Activated CD8-positive, alpha-beta memory T cell treated with anti-CD3 and anti-CD28 coated beads, Interleukin-2, amount 50 U/mL, for 24 hours (primary cell): ENCODE data around the gene TDG.
"Not testable (repeated sequence)": the region's sequence is repeated elsewhere in the genome, so short reads cannot be mapped to it uniquely, and the experiment has no call there.

ENCODE experiments used
- DNase-seq: peaks from one replicate; pipeline ENCODE4 v3.0.0-alpha.2; 2020; ENCODE audit errors: extremely low read depth

The TDG gene

DNA sequence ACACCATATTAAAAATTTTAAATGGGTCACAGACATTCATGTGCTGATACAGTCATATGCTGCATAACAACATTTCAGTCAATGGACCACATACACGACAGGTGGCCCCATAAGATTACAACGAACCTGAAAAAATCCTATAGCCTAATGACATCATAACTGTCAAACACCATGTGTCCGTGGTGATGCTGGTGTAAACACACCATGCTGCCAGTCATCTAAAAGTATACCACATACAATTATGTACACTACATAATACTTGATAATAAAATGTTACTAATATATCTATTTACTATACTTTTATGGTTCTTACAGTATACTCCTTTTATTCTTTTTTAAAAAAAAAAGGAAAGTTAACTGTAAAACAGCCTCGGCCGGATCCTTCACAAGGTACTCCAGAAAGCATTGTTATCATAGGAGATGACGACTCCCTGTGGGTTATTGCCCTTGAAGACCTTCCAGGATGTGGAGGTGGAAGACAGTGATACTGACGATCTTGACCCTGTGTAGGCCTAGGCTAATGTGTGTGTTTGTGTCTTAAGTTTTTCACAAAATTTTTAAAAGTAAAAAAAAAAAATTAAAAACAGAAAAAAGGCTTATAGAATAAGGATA is 5.0 kb upstream of the TDG start:
- no peak for DNase-seq

- DNase-seq = no peak
Measured at GRCh38 chr12:103962493-103962892, 3.2 kb upstream of the TDG start.

GRCh38 chr12:103964805-103965204 is 867 bp upstream of the TDG start:
- no peak for DNase-seq

DNA sequence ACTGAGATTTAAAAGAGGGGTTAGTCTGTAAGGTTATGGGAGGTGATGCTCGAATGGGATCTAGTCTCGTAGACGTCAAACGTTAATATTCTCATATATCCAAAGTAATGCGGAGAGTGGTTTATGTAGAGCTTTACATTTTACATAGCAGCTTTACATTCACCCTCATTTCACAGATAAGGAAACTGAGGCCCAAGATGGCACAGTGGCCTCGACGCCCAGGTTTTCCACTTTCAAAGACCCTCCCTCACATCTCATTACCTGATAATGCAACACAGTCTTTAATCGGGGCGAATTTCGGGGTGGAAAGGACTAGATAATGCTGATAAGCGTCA is 450 bp upstream of the TDG start:
- DNase-seq = no peak

GRCh38 chr12:103966736-103967135 is 1.1 kb downstream of the TDG start:
- no peak for DNase-seq

GRCh38 chr12:103969391-103969790 is 3.7 kb downstream of the TDG start:
- no peak for DNase-seq

- DNase-seq = no peak
Measured at GRCh38 chr12:103973909-103974308, 8.2 kb downstream of the TDG start.

- no peak for DNase-seq
Measured at GRCh38 chr12:103975368-103975767, 9.7 kb downstream of the TDG start.

- no peak for DNase-seq
Measured at GRCh38 chr12:103978384-103978982, 12.8 kb downstream of the TDG start.

DNA sequence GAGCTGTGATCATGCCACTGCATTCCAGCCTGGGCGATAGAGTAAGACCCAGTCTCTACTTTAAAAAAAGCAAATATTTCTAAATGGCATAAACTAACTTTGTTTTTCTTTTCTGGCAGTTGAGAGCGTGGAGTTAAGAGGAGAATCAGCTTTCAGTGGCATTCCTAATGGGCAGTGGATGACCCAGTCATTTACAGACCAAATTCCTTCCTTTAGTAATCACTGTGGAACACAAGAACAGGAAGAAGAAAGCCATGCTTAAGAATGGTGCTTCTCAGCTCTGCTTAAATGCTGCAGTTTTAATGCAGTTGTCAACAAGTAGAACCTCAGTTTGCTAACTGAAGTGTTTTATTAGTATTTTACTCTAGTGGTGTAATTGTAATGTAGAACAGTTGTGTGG is 21.2 kb downstream of the TDG start:
- DNase-seq = no peak

DNA sequence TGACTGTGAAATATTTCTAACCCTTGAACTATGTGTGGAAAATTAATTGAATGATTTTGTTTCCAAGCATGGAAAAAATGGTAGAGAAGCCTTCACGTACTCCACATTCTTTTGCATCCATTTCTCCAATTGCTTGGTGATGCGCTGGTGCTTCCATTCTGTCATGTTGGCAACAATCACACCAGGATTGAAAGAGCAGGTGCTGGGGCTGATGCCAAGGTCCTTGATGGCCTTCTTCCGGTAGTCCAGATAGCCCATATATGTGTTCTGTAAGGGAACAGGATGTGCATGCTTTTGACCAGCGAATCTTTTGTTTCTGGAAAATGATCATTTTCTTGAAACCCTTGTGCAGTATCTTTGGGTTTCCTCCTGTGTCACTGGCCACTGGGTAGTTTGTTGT is 28.6 kb downstream of the TDG start:
- DNase-seq = no peak

DNA sequence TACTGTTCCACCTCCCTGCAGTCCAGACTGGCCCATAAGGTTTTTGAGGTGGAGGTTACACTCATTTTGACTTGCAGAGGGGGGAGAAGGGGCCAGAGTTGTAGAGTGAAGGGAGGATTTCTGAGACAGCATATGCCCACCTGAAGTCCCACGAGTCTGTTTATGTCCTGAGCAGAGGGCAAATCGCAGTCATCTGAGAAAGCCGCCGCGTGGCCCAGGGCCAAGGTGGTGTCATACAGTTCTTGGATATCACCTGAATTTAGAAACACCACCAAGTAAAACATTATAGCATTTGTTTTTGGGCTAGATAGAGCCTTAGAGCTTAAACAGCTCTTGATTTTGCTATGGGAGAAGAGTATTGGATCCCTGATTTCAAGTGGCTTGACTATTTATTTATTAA is 30.9 kb downstream of the TDG start:
- no peak for DNase-seq

DNA sequence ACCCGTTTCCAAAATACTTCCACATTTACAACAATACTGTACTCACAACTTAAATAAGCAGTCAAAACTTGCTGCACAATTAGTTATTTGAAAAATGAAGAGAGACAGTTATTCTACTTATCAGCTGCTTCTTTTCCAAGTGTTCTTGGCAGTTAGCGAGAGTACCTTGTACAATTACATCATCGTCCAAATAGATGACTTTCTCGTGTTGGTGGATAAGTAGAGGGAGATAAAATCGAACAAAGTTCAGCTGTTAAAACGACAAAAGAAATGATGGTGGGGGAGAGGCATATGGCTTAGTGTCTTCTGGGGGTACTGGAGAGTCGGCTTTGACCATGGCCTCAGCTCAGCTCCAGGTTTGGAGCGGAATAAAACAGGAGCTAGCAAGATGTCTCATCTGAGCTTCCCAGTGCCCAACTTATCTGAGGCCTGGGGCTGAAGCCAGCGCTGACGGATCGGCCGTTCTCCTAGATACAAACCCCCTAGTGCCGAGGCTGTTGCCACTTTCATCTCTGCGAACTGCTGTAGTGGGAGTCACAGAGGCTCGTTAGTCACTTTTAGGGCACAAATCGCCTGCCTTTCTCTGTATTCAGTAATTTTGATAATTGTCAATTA is 31.7 kb downstream of the TDG start:
- DNase-seq = no peak

DNA sequence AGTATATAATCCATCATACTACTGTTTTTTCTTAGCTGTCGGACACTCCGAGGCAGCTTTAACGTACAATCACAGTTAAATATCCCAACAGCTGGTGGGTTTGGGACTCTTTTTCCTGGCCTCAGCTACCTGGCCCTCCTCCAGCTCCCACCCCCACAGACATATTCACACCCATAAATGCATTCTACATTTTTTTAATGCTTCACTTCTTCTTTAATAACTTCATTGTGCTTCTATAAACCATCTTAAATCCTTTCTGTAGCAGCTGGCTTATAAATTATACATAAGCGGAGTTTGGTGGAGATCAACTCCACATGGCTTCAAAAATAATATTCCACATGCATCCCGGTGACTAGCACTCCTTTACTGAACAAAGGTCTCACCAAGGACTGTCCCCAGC is 33.3 kb downstream of the TDG start:
- no peak for DNase-seq

- no peak for DNase-seq
Measured at GRCh38 chr12:104000807-104001434, 35.2 kb downstream of the TDG start.

- DNase-seq = no peak
Measured at GRCh38 chr12:104002686-104003085, 37.0 kb downstream of the TDG start.

DNA sequence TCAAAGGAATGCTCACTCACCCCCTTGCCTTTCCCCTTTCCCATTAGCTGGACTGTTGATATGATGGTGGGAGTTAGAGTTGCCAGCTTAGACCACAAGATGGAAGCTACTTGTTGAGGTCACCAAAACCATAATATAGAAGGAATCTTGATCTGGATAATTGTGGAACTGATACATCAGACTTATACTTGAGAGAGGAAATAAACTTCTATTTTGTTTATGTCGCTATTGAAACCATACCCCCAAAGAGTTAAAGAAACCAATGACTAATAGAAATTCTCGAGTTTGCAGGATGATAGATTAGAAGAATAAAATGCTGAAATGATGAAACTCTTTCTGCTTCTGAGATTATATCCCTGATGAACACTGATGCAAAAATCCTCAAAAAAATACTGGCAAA is 37.9 kb downstream of the TDG start:
- DNase-seq = no peak

DNA sequence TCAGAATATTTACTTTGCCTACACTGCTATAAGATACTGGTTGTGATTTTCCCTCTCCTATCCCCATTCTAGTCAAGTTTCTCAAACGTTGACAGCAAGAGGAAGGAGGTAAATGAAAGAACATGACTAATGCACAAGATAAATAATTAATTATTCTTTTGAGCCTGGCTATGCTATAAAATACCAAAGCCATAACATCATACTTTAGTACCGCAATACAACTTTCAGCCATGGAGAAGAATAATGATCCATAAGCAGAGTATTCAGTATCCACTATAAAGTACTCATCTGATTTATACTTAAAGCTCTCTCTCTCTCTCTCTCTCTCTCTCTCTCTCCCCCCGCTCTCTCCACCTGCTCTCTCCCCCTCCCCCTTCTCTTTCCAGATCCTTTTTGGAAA is 41.3 kb downstream of the TDG start:
- DNase-seq = no peak

- DNase-seq = no peak
Measured at GRCh38 chr12:104010121-104010520, 44.4 kb downstream of the TDG start.

DNA sequence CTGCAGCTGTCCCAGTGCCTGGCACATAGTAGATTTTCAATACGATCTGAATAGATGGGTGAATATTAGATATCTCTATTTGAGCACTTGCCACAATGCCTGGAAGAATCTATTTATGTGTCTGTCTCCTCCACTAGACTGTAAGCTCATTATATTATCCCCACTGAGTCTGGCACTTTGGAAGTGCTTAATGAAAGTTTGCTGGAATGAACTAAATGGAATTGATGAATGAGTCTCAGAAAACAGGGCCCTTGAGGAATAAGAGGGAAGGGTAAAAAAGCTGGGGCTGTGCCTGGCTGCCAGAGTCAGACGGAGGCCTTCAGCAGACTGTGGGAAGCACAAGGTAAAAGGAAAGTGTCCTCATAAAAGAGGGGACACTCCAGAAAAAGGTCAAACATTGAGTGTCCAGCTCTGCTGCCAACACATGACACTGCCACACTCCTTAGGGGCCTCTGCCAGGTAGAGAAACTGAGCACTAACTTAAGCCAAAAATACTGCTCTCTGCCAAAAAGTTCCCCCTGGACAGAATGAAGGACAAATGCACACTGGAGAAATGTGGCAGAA is 45.0 kb downstream of the TDG start:
- no peak for DNase-seq

GRCh38 chr12:104011253-104011652 is 45.6 kb downstream of the TDG start:
- no peak for DNase-seq

DNA sequence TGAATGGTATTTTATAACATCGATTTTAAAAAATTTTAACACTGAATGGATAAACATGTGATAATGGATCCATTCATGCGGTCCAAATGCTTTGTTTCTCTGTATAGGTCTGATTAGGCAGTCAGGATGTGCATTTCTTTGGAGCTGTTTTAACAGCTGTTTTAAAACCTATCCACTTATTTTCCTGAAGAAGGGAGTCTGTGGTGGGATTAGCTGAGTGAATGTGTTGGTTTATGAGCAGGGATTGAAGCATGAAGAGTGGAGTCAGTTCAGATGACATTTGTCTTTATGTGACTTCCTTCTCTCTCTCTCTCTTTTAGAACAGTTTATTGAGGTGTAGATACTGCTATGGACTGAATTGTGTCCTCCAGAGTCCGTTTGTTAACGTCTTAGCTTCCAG is 46.7 kb downstream of the TDG start:
- DNase-seq = no peak

DNA sequence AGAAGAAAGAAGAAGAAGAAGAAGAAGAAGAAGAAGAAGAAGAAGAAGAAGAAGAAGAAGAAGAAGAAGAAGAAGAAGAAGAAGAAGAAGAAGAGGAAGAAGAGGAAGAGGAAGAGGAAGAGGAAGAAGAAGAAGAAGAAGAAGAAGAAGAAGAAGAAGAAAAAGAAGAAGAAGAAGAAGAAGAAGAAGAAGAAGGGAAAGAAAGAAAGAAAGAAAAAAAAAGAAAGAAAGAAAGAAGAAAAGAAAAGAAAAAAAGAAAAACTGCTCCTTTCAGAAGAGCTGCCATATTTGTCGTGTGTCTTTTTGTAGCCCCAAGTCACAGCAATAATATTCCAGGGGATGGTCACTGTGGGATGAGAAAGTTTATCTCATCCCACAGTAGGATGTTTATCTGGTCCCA is 56.2 kb downstream of the TDG start:
- not testable (repeated sequence) for DNase-seq
